IPS-18c (cell line): Measurements from ENCODE around the gene PRPSAP2.
A peak's percentile ranks its signal among the peaks of the same experiment; 100 is the strongest.
"Not testable (repeated sequence)": the region's sequence is repeated elsewhere in the genome, so short reads cannot be mapped to it uniquely, and the experiment has no call there.

ENCODE experiments used
- H3K4me3 ChIP-seq: 2 replicates; pipeline ENCODE4 v1.7.0; 2013; ENCODE audit warnings: low read depth, mild to moderate bottlenecking, low read length, moderate library complexity; ENCODE audit not compliant: insufficient read depth
- H3K9me3 ChIP-seq: one replicate; pipeline ENCODE4 v1.6.1; 2013; ENCODE audit warnings: mild to moderate bottlenecking, low read length, moderate library complexity; ENCODE audit not compliant: control insufficient read depth, insufficient read depth

Gene PRPSAP2

GRCh38 chr17:18857864-18858566 is at the start of gene PRPSAP2:
Gene PRPSAP2 (plus strand): TSS chr17:18858131. CDS start chr17:18865834, 7,703 bp downstream.
- peak within 1 kb of the TSS; percentile 74 for H3K4me3 ChIP-seq
- no peaks in the 10 kb centered on the region for H3K9me3 ChIP-seq

GRCh38 chr17:18815924-18816323 is 42.0 kb upstream of the PRPSAP2 start:
- not testable (repeated sequence) for H3K9me3 ChIP-seq, H3K4me3 ChIP-seq

- not testable (repeated sequence) for H3K4me3 ChIP-seq, H3K9me3 ChIP-seq
Observed at GRCh38 chr17:18816489-18817371, 41.2 kb upstream of the PRPSAP2 start.

- H3K4me3 ChIP-seq, H3K9me3 ChIP-seq: not testable (repeated sequence)
Observed at GRCh38 chr17:18821430-18821829, 36.5 kb upstream of the PRPSAP2 start.

- not testable (repeated sequence) for H3K9me3 ChIP-seq, H3K4me3 ChIP-seq
Observed at GRCh38 chr17:18827613-18828012, 30.3 kb upstream of the PRPSAP2 start.

- H3K9me3 ChIP-seq, result no peaks in the 10 kb centered on the region
- no peak overlapping the region for H3K4me3 ChIP-seq
Observed at GRCh38 chr17:18848501-18848900, 9.4 kb upstream of the PRPSAP2 start.

GRCh38 chr17:18850679-18851078 is 7.3 kb upstream of the PRPSAP2 start:
- Histone ChIP-seq H3K9me3 (no peaks in the 10 kb centered on the region), H3K4me3 (no peak overlapping the region)

GRCh38 chr17:18851201-18851600 is 6.7 kb upstream of the PRPSAP2 start:
- Histone ChIP-seq H3K9me3 (no peaks in the 10 kb centered on the region), H3K4me3 (no peak overlapping the region)

- no peak overlapping the region for H3K4me3 ChIP-seq
Observed at GRCh38 chr17:18854956-18855355, 3.0 kb upstream of the PRPSAP2 start.

GRCh38 chr17:18855831-18856569 is 1.9 kb upstream of the PRPSAP2 start:
- H3K4me3 ChIP-seq, result peak overlapping the region; percentile 82
- no peaks in the 10 kb centered on the region for H3K9me3 ChIP-seq

More at GRCh38 chr17:18854956-18855355, 3.0 kb upstream of the PRPSAP2 start:
- no peaks in the 10 kb centered on the region for H3K9me3 ChIP-seq

- peak overlapping the region; percentile 82 for H3K4me3 ChIP-seq
Observed at GRCh38 chr17:18856570-18856915, 1.4 kb upstream of the PRPSAP2 start.

GRCh38 chr17:18858567-18859245 is 775 bp downstream of the PRPSAP2 start:
- H3K4me3 ChIP-seq, result peak overlapping the region; percentile 74
- no peaks in the 10 kb centered on the region for H3K9me3 ChIP-seq

More at GRCh38 chr17:18856570-18856915, 1.4 kb upstream of the PRPSAP2 start:
- H3K9me3 ChIP-seq, result no peaks in the 10 kb centered on the region

GRCh38 chr17:18859256-18859655 is 1.3 kb downstream of the PRPSAP2 start:
- Histone ChIP-seq H3K4me3 (peak overlapping the region; percentile 36; the same call in 1 of the 2 replicates), H3K9me3 (no peaks in the 10 kb centered on the region)

- H3K9me3 ChIP-seq, result no peaks in the 10 kb centered on the region
- no peak overlapping the region for H3K4me3 ChIP-seq
Observed at GRCh38 chr17:18860161-18860972, 2.4 kb downstream of the PRPSAP2 start.

GRCh38 chr17:18862011-18862410 is 4.1 kb downstream of the PRPSAP2 start:
- Histone ChIP-seq H3K9me3 (no peaks in the 10 kb centered on the region), H3K4me3 (no peak overlapping the region)

- not testable (repeated sequence) for H3K9me3 ChIP-seq, H3K4me3 ChIP-seq
Observed at GRCh38 chr17:18864996-18865395, 7.1 kb downstream of the PRPSAP2 start.
